GM18526 (cell line): ENCODE measurements around the gene TNFRSF13B.

Experiments
- POLR2A ChIP-seq: IDR thresholded peaks from 3 replicates; pipeline ENCODE4 v1.6.1; 2011; ENCODE audit not compliant: insufficient read length; ENCODE audit errors: extremely low read depth

The TNFRSF13B gene

DNA sequence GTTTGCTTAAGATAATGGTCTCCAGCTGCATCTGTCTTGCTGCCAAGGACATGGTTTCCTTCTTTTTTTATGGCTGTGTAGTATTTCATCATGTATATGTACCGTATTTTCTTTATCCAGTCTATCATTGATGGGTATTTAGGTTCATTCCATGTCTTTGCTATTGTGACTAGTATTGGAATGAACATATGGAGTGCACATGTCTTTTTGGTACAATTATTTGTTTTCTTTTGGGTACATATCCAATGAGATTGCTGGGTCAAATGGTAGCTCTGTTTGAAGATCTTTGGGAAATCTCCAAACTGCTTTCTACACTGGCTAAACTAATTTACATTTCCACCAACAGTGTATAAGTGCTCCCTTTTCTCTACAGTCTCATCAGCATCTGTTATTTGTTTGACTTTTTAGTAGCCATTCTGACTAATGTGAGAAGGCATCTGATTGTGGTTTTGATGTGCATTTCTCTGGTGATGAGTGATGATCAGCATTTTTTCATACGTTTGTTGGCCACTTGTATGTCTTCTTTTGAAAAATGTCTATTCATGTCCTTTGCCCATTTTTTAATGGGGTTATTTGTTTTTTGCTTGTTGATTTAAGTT is 66.2 kb downstream of the TNFRSF13B start:
- no peak for TF ChIP-seq POLR2A

- no peak for TF ChIP-seq POLR2A
These were observed 71.5 kb downstream of the TNFRSF13B start for GRCh38 chr17:16900288-16900882.

- TF ChIP-seq POLR2A: no peak
These were observed 82.8 kb downstream of the TNFRSF13B start for GRCh38 chr17:16889088-16889465.
